DMS114 treated with DMSO at 0.1 percent for 48 hours (cell line): ENCODE results near the gene CCR6.

ENCODE experiments used
- DNase-seq: peaks from one replicate; lab custom pipeline; 2025; ENCODE audit not compliant: unreplicated experiment; lab: John Stamatoyannopoulos, UW

CCR6 gene

DNA sequence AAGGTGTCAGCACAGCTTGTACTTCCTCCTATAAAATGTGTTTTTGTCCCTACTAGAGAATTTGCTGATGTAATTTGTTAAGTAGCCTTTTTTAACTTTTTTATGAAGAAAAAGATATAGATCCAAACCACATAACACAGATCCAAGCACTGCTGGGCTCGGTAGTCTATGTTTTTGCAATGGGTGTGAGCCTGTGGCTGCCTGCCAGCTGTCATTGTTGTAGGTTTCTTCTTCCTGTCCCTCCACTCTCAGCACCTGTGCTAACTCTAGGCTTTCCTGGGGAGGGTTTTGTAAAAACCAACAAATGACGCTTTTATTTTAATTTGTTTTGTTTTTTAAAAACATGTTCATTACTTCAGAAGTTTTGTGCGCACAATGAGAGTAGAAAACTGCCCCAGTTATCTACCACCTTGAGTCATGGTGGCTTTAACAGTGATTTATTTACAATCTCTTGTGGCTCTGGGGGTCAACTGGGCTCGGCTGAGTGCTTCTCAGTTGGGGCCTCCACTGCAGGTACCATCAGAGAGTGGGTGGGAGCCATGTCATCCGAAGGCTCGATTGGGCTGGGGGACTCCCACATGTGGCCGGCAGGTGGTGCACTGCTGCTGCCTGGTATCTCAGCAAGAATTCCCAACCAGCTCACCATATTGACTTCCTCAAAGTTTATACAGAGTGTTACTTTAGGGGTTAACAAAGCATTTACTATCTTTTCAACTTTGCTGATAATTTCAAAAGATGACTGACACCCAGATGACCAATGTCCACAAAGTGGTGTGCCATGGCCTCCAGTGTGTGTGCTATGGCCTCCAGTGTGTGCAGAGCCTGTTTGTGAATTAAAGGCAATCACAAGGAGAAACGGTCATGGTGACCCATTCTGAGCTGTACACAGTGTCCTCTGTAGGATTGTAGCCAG lies 3.0 kb upstream of the CCR6 start:
- no peak for DNase-seq

DNA sequence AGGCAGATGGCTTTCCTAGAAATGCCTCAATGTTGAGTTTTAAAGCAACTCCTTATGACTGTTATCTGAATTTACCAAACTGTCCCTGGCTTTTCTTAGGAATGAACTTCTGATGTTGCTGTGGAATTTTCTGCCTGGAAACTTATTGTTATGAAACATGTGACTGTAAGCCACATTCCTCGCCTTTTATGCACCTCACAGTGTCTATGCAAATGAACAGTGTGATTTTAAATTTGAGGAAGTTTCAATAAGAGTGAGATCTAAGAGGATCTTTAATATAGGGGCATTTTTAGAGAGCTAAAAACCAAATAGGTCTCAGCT lies 2.4 kb upstream of the CCR6 start:
- DNase-seq: no peak

DNA sequence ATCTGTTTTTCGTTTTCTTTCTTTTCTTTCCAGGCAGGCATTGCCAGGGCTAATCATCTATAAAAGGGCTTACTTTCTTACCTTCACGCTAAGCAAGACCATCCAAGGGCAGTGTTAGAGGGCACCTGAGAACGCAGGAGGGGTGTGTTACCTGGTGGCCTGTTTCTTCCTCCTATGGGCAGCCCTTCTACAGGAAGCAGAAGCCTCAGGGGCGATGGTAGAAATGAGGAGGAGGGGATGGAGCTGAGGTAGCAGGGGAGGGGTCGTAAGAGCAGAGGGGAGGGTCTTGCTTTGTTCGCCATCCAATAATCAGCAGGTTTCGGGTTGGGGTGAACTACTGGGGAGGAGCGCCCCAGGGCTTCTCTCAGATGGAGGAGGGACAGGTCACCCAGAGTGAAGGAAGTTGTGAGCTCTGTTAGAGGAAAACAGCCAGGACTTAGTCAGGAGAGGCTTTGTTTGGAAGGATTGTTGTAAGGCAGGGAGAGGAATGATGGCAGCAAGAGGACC lies 1.5 kb upstream of the CCR6 start:
- no peak for DNase-seq

DNA sequence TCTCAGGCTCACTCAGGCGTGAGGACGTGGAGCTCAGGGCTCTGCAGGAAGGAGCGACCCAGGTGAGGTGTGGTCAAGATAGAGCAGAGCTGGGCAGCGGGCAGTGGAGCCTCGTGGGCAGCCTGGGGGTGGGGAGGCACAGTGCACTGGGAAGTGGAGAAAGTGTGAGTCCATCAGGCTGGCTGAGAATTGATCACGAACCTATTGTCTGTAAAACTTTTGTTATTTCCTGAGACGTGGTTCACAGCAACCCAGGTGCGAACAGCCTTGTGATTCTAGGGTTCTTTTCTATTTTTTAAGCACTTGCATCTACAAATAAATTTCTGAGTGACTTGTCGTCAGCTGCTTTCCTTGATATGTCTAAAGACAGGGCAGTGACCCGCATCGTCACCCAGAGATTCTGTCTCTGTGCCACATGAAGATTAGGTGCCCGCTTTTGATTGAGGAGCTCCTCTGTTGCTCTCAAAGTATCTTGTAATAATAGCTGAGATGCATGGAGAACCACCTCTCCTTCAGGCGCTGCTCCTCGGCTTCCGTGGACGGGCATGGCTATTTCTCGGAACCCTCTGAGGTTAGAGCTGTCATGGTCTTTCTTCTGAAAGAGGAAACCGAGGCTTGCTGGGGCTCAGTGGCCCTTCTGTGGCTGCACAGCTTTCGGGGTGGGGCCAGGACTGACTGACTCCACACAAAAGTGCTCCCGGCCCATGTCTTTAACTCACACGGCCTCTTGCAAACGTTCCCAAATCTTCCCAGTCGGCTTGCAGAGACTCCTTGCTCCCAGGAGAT lies 662 bp upstream of the CCR6 start:
- no peak for DNase-seq

DNA sequence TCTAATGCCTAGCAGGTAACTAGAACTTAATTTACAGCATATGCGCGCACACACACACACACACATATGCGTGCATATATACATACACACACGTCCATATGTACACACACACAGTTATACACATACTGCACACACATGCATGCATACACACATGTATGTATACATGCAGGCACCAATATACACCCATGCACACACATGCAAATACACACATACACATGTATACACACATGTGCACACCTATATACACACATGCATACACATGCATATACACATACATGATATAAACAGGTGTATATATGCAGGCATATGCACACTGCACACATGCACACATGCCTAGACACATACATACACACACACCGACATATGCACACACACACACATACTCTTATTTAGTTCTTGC lies 1.9 kb downstream of the CCR6 start:
- no peak for DNase-seq

DNA sequence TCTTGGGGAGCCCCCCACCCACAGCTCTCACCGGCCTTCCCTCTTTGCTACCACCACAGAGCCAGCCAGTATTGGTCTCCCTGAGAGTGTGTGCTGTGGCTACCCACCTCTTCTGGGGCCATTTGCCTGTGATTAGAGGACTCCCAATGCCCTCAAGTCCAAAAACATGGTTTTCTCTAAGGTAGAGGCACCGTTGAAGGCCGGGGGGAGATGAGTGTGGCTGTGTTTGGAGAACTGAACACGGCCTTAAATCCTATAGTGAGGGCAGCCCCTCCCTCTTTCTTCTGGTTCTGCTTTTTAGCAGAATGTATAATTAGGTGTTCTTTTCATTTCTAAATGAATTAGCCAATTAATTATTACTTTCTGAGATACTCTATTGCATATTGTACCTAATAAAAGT lies 2.5 kb downstream of the CCR6 start:
- DNase-seq: no peak

DNA sequence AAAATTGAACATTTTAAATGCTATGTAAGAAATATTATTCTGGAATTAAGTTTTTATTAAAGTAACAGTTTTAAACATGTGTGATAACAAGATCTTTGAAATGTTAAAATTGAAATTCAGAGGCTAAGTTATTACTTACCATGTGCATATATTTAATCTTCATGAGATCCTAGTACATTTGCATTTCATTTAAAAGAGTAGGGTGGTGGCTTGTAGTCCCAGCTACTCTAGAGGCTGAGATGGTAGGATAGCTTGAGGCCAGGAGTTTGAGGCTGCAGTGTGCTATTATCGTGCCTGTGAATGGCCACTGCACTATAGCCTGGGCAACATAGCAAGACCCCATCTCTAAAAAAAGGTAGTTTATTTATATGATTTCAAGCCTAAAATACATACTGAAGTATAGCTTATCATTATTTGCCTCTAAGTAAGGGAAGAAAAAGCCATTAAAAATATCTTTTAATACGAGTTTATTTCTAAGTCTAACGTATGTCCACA lies 3.0 kb downstream of the CCR6 start:
- no peak for DNase-seq

DNA sequence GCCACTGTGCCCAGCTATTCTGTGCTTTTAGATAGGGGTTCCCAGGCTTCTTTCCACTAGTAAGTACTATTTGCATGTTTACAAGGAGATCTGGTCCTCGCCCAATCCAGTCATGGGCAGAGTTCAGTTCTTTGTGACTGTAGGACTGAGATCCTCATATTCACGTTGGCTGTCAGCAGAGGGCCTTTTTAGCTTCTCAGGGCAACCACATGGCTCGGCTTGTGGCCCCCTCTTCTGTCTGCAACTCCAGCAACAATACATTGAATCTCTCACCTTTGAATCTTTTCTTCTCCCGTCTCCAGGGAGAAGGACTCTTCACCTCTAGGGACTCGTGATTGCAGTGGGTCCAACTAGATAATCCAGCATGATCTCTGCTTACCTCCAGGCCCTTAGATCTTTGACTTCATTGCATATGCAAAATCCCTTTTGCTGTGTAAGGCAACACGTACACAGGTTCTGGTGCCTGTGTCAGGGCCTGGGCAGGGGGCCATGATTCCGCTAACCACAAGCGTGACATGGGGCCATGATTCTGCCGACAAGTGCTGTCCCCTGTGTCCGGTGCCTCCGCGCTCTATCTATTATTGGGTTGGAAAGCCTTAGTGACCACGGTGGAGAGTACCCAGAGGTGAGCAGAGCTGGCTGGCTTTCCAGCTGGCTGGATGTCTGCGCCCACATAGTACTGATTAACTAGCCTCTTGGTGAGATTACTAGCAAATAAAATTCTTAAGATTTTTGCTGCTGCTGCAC lies 5.1 kb downstream of the CCR6 start:
- DNase-seq: no peak

DNA sequence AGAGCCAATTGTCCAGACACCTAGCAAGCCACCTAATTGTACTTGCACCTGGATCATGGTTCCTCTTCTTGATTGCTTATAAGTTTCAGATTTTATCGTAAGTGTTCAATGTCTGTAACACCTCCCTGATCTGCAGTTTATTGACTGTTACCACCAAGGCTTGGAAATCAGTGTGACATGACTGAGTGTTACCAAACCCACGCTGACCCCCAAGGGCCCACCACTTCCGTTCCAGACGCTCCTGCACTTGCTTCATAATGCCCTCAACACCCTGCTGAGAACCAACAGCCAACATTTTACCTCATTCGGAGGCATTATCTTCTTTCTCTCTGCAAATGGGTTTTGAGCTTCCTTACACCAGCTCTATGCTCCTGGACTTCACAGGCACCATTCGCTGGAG lies 6.3 kb downstream of the CCR6 start:
- DNase-seq: no peak

DNA sequence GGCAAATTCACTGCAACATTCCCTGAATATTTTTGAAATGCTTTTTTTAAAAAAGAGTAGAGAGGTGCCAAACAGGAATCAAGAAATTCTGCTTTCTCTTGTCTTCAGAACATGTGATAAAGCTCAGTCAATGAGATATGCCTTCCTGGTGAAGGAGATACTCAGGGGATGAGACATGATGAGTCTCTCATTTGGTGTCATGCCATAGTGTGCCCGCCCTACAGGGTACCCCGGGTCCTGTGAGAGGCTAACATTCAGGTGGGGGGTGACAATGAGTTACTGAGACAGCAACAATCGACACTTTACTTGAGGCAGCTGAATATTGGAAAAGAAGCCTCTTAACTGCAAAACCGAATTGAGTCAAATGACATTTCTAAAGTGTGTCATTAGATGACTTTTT lies 6.7 kb downstream of the CCR6 start:
- DNase-seq: no peak

DNA sequence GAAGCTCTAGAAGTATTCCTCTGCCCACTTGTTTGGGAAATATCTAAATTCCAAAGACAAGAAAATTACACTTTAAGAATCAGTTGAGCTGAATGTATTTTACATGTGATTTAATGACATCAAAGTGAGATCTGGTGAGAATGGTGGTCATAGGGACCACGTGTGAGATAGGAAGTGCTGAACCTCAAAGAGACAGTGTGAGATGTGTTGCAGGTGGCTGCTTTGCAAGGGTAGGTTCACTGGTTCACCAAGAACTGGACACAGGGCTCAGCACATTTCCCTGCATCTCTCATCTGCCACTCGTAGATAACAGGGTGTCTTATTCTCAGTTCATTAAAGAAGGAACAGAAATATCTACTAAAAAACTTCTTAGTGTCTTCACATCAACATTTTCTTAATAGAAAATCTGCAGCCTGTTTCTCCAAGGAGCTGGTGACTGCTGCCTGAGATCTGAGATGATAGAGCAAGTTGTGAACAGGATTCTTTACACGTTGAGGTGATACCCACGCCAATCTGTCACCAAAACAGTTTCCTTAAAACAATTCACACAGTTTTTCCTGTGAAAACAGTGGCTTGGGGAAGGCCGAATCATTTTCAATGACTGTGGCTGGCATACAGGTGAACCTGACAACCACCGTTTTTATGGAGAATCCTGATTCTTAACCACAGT lies 7.2 kb downstream of the CCR6 start:
- no peak for DNase-seq

DNA sequence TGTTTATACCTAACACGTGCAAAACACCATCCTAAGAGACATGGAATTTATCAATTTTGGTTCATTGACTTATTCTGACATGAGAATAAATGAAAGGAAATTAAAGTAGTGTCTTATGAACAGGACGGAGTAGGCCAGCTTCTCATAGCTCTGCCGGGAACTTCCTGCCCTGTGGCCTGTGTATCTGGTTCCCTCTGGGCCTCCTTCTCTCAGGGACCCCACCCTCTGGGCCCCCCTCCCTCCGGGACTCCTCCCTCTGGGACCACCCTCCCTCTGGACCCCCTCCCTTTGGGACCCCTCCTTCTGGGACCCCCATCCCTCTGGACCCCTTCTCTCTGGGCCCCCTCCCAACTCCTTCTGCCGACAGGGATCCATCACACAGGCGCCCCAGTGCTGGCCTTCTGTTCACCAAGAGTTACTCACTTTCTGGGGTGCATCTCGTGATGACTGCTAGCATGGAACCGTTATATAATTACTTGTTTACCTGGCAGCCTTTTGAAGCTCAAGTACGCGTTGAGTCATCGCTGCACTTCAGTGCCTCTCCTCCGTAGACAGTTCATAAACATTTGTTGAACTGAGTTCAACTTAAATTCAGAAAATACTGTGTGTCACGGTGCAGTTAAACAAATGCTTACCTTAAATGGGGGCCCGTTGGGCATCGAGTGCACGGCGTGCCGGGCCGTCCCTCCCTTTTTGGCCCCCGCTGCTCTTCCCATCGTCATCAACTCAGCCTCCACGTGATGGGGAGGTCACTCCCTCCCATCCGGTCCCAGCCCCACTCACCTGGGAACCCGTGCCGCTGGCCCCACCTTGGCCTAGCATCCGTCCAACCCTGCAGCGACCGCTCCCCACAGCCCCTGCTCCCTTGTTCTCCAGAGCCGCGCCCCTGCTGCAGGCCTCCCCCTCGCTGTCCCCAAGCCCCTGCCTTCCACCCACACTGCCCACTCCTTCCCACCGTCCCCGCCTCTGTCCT lies 8.1 kb downstream of the CCR6 start:
- DNase-seq: no peak

DNA sequence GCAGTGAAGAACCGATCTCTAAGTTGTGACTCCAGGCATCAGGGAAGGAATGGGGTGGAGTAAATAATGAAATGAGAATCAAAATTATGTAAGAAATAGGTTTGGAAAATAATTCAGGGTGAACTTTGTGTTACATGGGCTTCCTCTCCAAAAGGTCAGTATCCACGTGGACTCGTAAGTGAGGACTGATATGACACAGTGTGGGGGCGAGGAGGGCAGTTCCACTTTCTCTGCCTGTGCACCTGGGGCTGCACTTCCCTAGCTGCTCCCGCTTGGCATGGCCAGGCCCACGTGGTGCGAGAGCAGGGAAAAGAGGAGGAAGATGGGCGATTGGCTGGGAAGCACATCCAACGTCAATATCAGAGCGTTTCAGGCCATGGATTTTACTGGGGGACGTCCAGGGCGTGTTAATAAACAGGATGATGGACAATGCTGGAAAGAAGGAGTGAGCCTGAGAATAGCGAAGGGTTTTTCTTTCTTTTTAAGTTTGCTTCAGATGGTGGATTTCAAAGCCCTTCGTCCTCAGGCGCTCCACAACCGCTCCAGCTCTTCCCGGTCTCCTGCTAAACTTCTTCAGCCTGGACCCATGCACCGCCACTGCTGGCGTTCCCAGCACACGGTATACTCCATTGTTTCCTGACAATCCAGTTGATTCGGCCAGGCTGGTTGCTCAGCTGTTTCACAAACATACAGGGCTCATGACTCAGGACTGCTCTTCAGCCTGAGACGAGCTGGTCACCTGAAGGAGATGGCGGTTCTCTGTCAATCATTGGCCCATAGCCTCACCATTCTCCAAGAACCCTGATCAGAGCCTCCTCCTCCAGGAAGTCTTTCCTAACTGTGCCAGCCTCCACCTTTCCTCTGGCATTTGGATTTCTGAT lies 11.8 kb downstream of the CCR6 start:
- DNase-seq: no peak

DNA sequence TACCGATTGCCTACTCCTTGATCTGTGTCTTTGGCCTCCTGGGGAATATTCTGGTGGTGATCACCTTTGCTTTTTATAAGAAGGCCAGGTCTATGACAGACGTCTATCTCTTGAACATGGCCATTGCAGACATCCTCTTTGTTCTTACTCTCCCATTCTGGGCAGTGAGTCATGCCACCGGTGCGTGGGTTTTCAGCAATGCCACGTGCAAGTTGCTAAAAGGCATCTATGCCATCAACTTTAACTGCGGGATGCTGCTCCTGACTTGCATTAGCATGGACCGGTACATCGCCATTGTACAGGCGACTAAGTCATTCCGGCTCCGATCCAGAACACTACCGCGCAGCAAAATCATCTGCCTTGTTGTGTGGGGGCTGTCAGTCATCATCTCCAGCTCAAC lies 13.5 kb downstream of the CCR6 start:
- DNase-seq: no peak

DNA sequence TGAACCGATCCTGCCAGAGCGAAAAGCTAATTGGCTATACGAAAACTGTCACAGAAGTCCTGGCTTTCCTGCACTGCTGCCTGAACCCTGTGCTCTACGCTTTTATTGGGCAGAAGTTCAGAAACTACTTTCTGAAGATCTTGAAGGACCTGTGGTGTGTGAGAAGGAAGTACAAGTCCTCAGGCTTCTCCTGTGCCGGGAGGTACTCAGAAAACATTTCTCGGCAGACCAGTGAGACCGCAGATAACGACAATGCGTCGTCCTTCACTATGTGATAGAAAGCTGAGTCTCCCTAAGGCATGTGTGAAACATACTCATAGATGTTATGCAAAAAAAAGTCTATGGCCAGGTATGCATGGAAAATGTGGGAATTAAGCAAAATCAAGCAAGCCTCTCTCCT lies 14.2 kb downstream of the CCR6 start:
- no peak for DNase-seq

DNA sequence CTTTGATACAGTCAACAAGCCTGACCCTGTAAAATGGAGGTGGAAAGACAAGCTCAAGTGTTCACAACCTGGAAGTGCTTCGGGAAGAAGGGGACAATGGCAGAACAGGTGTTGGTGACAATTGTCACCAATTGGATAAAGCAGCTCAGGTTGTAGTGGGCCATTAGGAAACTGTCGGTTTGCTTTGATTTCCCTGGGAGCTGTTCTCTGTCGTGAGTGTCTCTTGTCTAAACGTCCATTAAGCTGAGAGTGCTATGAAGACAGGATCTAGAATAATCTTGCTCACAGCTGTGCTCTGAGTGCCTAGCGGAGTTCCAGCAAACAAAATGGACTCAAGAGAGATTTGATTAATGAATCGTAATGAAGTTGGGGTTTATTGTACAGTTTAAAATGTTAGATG lies 15.0 kb downstream of the CCR6 start:
- DNase-seq: no peak

DNA sequence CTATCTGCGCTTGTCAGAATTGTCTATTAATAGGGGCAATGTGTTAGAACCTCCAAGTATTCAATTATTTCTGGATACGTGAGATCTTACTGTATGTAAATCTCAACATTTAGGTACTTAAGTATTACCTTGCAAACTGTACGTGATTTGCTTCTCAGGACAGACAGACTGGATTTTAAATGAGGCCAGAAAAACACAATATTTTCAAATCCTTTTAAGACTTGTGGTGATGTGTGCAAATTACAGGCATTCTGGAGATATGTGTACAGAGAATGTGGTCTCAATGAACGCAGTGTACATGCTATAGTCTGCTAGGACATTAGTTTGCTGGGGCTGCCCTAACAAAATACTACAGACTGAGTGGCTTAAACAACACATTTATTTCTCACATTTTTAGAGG lies 16.9 kb downstream of the CCR6 start:
- no peak for DNase-seq

DNA sequence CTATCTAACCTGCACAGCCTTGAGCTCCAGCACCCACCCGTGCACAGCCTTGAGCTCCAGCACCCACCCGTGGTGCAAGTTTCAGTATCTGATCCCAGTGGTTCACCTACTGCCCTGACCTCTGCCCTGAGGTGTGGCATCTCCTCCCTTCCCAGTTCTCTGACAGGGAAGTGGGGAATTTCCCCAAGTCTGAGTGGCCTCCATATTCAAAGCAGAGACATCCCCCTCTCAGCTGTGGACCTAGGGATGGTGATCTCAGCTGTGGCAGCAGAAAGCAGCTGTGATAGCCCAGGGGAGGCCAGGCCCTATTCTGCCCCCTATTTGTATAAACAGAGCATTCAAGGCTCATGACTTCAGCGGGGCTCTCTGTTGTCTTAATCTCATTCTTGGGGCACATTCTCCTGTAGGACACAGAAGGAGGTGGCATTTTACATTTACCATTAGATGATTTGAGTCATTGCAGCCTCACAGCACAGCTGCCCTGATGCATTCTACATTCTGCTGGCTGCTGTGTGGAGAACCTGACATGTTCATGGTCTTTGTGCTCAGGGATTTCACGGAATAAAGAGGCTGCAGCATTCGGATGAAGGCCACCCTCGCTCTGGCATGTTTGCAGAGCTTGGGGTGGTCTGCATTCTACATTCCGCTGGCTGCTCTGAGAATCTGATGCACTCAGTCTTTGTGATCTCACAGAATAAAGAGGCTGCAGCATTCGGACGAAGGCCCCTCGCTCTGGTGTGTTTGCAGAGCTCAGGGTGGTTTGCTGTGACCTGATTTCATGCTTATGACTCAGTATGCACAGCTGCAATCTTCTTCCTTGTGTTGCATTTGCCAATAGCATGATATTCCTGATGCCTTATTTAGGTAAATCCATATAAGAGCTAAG lies 17.9 kb downstream of the CCR6 start:
- no peak for DNase-seq
